ENCODE results near the gene PTGDR2.
"Not testable (repeated sequence)": the region's sequence is repeated elsewhere in the genome, so short reads cannot be mapped to it uniquely, and the experiment has no call there.

PTGDR2 gene

GRCh38 chr11:60841797-60842667, 13.7 kb downstream of the PTGDR2 start, which contains the start of gene CCDC86:
CCDC86 (plus strand) TSS chr11:60842113; CDS start chr11:60842125, 12 bp downstream.
- peak; percentile 84 for DNase-seq (ENCODE audit: low read depth)

DNA sequence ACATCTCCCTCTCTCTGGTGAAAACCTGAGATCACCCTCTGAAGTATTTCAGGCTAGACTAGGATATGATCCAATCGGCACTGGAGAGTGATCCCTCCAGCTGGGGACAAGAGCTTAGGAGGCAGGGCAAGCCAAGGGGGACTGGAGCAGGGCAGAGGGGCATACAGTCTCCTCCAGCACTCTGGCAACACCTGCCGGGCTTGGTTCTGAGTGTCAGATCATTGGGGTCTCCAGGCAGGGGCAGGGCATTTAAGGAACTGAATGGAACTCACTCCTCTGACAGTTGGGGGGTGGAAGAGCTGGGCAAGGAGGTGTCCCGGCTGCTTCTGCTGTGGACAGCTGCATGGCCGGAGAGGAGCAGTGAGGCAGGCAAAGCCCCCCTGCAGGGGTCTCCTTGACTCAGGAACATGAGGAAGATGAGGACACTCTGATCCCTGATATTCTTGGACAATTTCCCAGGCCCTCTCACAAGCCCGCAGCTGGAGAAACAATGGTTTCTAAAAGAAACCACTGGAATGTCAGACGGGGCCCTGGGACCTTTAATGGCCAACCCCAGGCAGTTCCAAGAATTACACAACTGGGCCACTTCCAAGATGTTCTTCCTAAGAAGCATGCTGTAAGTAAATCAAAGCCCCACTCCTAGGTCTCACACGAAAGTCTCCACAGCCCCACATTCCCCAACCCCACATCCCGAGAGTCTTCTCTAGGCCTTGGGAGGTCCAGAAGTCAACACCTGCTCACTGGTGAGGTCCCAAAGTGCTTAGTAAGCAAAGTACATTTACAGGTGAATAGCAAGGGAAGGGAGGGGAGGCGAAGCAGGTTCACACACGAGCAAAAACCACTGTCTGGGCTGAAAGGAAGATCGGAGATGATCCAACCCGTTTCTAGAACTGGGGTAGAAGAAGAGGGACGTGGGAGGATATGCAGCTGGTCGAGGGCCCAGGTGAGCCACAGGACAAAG, 15.0 kb downstream of the PTGDR2 start:
- peak; percentile 61 for DNase-seq (ENCODE audit: low read depth)

DNA sequence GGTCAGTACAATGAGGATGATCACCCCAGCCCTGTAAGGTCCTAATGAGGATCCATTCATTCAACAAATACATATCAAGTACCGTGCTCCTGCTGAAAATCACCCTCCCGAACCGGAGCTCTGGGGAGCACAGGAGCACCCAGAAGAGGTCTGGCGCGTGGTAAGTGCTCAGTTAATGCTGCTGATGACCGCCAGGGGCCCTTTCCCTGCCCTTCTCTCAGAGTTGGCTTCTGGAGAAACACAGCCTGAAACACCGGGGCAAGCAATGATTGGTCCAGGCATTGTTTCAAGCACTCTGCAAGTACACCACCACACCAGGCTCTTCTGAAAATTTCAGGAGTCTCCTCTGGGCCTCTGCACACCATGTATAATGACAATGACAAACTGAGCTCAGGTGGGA, 17.6 kb downstream of the PTGDR2 start:
- no peak for DNase-seq (ENCODE audit: low read depth)

DNA sequence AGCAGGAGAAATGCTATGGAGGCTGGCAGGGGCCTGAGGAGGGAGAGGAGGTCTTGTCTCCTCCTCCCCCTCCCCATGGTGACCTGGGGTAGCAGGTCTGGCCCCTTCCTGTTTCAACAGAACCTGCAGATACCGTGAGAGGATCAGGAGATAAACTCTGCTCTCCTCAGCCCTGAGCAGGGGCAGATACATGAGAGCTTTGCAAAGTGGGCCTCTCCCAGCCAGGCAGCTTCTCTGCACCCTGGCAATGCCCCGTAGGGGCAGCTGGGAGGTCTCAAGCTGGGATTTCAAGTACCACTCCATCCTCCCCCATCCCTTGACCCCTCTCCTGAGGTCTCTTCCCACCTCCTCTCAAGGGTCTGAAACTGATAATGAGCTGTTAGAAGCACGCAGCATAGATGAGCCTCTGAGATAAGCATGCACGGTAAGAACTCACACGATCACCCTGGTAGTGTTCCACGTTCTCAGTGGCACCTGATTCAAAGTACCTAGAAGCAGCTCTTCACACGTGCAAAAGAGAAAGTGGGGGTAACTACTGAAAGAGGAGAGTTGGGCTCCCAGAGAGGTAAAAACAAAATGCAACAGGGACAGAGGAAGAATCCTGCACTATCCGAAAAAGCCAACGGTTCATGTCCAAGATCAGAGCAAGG, 18.8 kb downstream of the PTGDR2 start:
- DNase-seq (ENCODE audit: low read depth) = no peak

DNA sequence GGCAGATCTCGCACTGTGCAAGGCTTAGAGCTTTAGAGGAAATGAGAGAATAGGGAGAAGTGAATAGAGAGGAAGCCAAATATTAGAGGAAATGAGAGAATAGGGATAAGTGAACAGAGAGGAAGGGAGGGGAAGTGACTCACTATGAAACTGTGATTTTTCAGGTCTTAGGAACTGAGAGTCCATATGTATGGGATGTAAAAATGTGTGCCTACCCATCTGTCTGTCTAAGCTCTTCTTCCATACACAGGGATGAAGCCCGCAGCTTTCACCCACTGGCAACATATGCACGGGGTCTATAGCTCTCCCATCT, 20.3 kb downstream of the PTGDR2 start:
- peak; percentile 37 for DNase-seq (ENCODE audit: low read depth)

DNA sequence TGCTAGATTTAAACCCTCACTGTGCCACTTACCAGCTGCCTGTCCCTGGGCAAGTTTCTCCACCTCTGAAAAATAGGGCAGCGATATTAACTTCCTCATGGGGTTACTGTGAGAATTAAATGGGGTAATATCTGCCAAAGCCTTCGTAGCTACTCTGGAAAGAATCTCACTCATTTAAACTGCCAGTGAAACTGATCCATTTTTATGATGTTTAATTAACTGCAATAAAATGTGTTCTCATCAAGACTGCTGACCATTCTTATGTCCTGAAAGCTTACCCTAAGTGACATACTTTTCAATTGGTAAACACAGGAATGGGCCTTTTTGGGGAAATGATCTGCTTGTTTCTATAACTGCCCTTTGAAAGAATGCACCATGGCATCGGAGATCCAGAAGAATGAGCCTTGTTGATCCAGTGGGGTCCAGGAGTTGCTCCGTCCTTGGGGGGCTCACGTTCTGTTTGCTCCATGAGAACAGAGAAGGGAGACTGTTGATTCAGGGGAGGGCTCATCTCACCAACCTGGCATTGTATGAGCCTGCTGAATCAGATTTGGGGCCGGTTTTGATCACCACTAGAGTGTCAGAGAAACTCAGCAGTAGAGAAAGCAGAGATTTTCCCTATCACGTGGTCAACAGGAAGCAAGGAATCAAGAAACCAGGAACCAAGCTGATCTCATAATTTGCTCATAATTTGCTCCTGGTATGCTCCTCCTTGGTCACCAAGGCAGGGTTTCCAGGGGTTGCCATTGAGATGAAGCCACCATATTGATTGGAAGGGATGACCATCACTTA, 20.8 kb downstream of the PTGDR2 start:
- DNase-seq (ENCODE audit: low read depth) = no peak

DNA sequence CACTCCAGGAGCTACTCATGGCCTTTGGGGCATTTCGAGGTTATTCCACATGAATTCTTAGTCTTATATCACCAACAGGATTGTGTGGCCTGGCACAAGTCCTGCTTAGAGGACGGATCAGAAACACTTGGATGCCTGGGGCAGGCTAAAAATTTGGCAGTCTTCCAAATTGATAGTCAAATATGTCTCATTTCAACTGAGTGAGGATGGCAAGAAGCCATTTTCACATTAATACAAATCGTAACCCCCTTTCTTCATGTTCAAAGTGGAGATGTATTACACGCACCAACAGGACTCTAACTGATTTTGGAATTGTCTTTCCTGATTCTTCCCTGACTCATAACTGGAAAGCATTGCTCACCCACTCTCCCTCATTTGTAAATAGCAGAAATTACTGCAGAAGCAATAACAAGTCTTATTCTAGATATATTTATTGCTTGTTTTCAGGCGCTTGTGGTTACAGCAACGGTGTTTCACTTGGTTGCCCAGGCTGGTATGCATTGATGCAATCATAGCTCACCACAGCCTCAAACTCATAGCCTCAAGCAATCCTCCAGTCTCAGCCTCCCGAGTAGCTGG, 24.2 kb downstream of the PTGDR2 start:
- peak; percentile 29 for DNase-seq (ENCODE audit: low read depth)

- DNase-seq (ENCODE audit: low read depth) = peak; percentile 44
Measured at GRCh38 chr11:60831143-60831500, 24.6 kb downstream of the PTGDR2 start.

DNA sequence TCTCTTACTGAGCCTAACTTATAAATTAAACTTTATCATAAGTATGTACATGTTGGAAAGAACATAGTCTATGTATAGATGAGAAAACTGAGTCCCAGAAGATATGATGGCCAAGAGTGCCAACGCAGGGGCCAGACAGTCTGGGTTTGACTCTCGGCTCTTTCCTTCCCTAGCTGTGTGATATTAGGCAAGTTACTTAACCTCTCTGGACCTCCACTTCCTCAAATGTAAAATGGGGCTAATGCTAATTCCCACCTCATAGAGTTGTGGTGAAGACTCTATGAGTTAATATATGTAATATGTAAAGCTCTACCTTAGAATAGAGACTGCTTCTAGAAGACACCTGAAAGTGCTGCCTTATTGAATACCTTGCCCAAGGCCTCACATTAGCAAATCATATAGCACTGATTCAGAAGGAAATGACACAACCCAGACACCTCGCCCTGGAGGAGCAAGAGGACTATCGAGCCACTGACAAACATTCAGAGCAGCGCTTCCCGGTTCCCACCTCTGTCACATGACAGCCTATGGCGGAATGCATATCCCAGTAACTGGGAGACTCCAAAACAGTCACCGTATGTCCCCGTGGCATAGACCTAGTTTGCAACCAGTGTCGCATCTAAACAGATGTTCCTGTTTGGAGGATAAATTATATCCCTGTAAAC, 25.1 kb downstream of the PTGDR2 start:
- DNase-seq (ENCODE audit: low read depth) = no peak

- no peak for DNase-seq (ENCODE audit: low read depth)
Measured at GRCh38 chr11:60825790-60826189, 30.0 kb downstream of the PTGDR2 start.

- no peak for DNase-seq (ENCODE audit: low read depth)
Measured at GRCh38 chr11:60825118-60825517, 30.6 kb downstream of the PTGDR2 start.

DNA sequence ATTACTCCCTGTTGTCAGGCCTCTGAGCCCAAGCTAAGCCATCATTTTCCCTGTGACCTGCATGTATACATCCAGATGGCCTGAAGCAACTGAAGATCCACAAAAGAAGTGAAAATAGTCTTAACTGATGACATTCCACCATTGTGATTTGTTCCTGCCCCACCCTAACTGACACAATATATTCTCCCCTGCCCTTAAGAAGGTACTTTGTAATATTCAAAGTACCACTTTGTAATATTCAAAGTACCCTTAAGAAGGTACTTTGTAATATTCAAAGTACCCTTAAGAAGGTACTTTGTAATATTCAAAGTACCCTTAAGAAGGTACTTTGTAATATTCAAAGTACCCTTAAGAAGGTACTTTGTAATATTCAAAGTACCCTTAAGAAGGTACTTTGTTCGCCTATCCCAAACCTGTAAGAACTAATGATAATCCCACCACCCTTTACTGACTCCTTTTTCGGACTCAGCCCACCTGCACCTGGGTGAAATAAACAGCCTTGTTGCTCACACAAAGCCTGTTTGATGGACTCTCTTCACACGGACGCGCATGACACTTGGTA, 31.9 kb downstream of the PTGDR2 start:
- not testable (repeated sequence) for DNase-seq (ENCODE audit: low read depth)

GRCh38 chr11:60821827-60822599, 33.7 kb downstream of the PTGDR2 start:
- DNase-seq (ENCODE audit: low read depth) = no peak

- no peak for DNase-seq (ENCODE audit: low read depth)
Measured at GRCh38 chr11:60818057-60818456, 37.7 kb downstream of the PTGDR2 start.

GRCh38 chr11:60816590-60817157, 39.1 kb downstream of the PTGDR2 start:
- DNase-seq (ENCODE audit: low read depth) = no peak

DNA sequence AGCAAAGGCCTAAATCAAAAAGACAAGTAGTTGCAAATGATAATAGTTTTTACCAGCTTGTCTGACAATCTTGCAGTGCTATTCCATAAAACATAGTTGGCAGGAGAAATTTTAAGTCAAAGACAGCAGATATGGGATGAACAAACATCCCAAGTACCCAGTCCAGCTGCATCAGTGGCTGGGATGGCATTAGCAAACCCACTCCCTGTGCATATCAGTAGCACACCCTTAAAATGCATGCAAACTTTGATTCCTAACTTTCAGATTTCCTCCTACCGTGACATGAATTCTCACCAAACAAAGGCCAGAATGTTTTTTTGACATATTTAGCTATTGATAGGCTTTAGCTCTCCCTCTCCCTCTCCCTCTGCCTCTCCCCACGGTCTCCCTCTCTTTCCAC, 41.6 kb downstream of the PTGDR2 start:
- no peak for DNase-seq (ENCODE audit: low read depth)

DNA sequence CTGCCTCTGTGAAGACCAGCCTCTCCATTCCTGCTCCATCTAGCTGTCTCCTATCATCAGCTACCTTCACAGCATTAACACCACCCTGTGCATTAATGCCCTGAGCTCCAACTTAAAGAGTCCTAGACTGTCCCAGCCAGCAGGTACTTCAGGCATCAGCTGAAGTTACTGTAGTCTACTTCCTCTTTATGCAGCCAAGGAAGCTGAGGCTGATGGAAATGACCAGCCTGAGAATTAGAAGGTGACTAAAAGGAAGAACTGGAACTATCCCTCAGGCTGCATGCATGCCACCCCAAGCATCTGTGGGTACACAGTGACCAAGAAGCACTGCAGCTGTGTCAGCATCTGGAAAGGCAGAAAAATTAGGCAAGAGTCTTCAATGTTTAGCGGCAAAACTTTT, 42.4 kb downstream of the PTGDR2 start:
- no peak for DNase-seq (ENCODE audit: low read depth)

DNA sequence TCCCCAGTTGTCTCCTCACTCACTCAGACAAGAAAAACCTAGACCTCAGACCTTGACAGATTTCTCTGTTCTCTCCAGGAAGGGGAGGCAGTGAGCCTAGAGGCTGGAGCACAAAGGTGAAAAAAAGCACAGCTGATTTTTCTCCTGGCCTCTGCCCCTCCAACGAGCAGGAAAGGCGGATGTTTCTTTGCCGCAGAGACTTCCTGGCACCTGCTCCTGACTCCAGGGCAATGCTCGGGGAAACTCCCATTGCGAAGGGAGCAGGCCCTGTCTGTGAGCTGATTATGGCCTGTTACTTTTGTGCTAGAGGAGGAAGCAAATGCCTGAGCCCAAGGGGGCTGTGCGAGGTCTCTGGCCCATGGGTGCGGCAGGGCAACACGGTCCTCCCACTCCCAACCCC, 45.2 kb downstream of the PTGDR2 start:
- no peak for DNase-seq (ENCODE audit: low read depth)

DNA sequence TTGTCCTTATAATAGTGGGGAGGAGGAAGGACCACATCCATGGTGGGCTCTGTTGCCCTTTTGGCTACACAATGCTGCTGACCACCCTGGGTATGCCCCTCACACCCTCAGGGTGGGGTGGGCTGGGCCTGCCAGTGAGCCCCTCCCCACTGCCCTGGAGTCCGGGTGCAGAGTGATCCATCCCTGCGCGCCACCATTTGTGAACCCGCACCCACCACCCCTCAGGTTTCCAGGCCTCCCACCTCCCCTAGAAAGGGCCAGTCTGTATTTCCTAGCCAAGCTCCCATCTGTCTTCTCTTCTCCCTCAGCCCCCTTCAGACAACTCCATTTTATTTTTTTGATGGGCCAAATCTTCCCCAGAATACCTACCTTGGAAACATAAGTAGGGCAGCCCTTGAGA, 45.6 kb downstream of the PTGDR2 start:
- DNase-seq (ENCODE audit: low read depth) = no peak
